Prostate gland (tissue), 2 donors: ENCODE data around the gene GPR35.

Source experiments
- CTCF ChIP-seq, 4 experiments: fragments of 200-600 bp in 2 of 4; fragments of 450-650 bp in 2 of 4; sonication (generic) in 2 of 4; IDR thresholded peaks; 1 replicate in 3 of 4; 2 replicates in 1 of 4; pipeline ENCODE4 v1.5.1; 2016 to 2019; ENCODE audit warnings: antibody characterized with exemption in 4 of 4, mild to moderate bottlenecking in 2 of 4, moderate library complexity in 2 of 4
- POLR2A ChIP-seq: fragments of 450-650 bp; IDR thresholded peaks from one replicate; pipeline ENCODE4 v1.6.1; 2016; ENCODE audit warnings: antibody characterized with exemption, mild to moderate bottlenecking
- POLR2AphosphoS5 ChIP-seq: sonication (generic); formaldehyde crosslinking; IDR thresholded peaks from one replicate; pipeline ENCODE4 v1.6.1; 2017; ENCODE audit warnings: antibody characterized with exemption

DNA sequence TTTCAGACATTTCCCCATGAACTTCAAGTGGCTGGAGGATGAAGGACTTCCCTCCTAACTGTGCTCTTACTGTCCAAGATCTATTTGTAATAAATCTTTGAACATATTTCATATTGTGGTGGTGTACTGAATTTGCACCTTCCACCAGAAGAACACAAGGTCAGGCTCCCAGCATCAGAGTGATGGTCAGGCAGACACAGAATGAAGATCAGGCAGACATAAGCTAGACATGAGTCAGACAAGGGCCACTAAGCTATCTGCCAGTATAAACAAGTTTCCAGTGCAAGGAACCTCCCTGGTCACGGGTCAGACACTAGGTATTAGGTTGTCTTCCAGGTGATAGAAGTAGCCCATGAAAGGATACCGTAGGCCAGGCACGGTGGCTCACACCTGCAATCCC, 37.4 kb downstream of the GPR35 start:
- TF ChIP-seq CTCF (IDR thresholded peaks at IDR 0.05), result no peak
- no peak for TF ChIP-seq POLR2AphosphoS5
- TF ChIP-seq POLR2A, result no peak
